Chondrocyte (in vitro differentiated cells): Measurements from ENCODE around the gene DBH. TPM values are rescaled to one million over a fixed set of nuclear protein-coding genes. Genes with fewer than 3 reads are reported as not detected.

Experiments used
- DNase-seq: peaks from one replicate; pipeline ENCODE4 v3.0.0; 2021; ENCODE audit warnings: mixed read lengths, low spot score
- H3K27ac Mint-ChIP-seq: one replicate; pipeline ENCODE4 v1.8.0; 2021; ENCODE audit warnings: mild to moderate bottlenecking, moderate library complexity, mixed read lengths; ENCODE audit not compliant: unreplicated experiment
- H3K27me3 Mint-ChIP-seq: 2 replicates; pipeline ENCODE4 v1.8.0; 2021; ENCODE audit warnings: low read depth, mixed read lengths
- H3K36me3 Mint-ChIP-seq: 2 replicates; pipeline ENCODE4 v1.8.0; 2021; ENCODE audit warnings: low read depth, mixed read lengths
- H3K4me1 Mint-ChIP-seq: 2 replicates; pipeline ENCODE4 v1.8.0; 2021; ENCODE audit warnings: low read depth, mild to moderate bottlenecking, mixed read lengths
- H3K4me3 Mint-ChIP-seq: one replicate; pipeline ENCODE4 v1.8.0; 2021; ENCODE audit warnings: mild to moderate bottlenecking, moderate library complexity, mixed read lengths; ENCODE audit not compliant: unreplicated experiment
- H3K9me3 Mint-ChIP-seq: 2 replicates; pipeline ENCODE4 v1.8.0; 2021; ENCODE audit warnings: low read depth, mixed read lengths
- total RNA-seq: library from RNA; stranded (reverse); gene quantifications from 3 replicates; pipeline ENCODE4 v1.2.1, GENCODE V29; 2021
- TF ChIP-seq, protein P1 (sequence below): fragments of 200-600 bp; sonication (generic); IDR thresholded peaks from 2 replicates; pipeline ENCODE4 v1.5.0; 2021; ENCODE audit warnings: antibody characterized with exemption, mild to moderate bottlenecking, moderate library complexity

Gene DBH
- total RNA-seq, 1 donor from 2014 or later: not detected

DNA sequence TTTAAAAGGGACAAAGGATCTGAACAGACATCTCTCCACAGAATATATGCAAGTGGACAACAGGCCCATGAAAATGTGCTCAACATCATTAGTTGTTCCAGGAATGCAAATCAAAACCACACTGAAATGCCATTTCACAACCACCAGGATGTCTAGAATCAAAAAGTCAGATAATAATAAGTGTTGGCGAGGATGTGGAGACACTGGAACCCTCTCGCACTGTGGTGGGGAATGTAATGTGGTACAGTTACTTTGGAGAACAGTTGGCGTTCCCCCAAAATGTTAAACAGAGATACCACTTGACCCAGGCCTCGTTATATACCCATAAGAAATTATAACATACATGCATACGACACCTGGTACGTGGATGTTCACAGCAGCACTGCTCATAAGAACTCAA, 63.4 kb downstream of the DBH start:
- Mint-ChIP-seq H3K9me3 (peaks cover 5% of the 10 kb centered on the region), H3K36me3 (peaks cover 3% of the 10 kb centered on the region), H3K27ac (no peak overlapping the region)

DNA sequence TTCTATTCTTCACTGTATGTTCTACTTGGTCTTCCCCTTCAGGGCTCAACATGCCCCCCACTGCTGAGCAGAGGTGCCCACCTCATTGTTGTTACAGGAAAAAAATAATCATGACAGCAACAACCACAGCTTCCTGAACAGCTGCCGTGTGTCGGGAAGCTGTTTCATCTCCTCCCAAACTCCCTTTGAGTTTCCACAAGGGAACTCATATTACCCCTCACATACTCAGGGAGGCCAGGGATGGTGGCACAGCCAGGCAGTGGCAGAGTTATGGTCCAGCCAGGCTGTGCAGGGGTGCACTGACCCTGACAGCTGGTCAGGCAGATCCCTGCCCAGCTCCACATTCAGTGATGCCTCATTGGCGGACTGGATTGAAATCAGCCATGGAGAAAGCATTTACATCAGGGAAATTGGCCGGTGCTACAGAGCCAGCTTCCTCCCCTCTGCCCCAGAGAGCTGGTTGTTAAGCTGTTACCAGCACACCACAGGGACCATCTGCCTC, 64.7 kb downstream of the DBH start:
- no peaks in the 10 kb centered on the region for H3K4me1 Mint-ChIP-seq
- peaks cover 1% of the 10 kb centered on the region for H3K36me3 Mint-ChIP-seq
- no peak overlapping the region for H3K27ac Mint-ChIP-seq
- TF ChIP-seq, protein P1, sequence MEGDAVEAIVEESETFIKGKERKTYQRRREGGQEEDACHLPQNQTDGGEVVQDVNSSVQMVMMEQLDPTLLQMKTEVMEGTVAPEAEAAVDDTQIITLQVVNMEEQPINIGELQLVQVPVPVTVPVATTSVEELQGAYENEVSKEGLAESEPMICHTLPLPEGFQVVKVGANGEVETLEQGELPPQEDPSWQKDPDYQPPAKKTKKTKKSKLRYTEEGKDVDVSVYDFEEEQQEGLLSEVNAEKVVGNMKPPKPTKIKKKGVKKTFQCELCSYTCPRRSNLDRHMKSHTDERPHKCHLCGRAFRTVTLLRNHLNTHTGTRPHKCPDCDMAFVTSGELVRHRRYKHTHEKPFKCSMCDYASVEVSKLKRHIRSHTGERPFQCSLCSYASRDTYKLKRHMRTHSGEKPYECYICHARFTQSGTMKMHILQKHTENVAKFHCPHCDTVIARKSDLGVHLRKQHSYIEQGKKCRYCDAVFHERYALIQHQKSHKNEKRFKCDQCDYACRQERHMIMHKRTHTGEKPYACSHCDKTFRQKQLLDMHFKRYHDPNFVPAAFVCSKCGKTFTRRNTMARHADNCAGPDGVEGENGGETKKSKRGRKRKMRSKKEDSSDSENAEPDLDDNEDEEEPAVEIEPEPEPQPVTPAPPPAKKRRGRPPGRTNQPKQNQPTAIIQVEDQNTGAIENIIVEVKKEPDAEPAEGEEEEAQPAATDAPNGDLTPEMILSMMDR: no peak
- DNase-seq: peak; percentile 27
- H3K9me3 Mint-ChIP-seq: peaks cover 5% of the 10 kb centered on the region
- H3K27me3 Mint-ChIP-seq: peaks cover 24% of the 10 kb centered on the region
- no peak overlapping the region for H3K4me3 Mint-ChIP-seq

More for the DNA sequence above, 63.4 kb downstream of the DBH start:
- no peak for DNase-seq
- TF ChIP-seq, protein P1: no peak
- no peak overlapping the region for H3K4me3 Mint-ChIP-seq
- peaks cover 34% of the 10 kb centered on the region for H3K27me3 Mint-ChIP-seq
- H3K4me1 Mint-ChIP-seq: no peaks in the 10 kb centered on the region

DNA sequence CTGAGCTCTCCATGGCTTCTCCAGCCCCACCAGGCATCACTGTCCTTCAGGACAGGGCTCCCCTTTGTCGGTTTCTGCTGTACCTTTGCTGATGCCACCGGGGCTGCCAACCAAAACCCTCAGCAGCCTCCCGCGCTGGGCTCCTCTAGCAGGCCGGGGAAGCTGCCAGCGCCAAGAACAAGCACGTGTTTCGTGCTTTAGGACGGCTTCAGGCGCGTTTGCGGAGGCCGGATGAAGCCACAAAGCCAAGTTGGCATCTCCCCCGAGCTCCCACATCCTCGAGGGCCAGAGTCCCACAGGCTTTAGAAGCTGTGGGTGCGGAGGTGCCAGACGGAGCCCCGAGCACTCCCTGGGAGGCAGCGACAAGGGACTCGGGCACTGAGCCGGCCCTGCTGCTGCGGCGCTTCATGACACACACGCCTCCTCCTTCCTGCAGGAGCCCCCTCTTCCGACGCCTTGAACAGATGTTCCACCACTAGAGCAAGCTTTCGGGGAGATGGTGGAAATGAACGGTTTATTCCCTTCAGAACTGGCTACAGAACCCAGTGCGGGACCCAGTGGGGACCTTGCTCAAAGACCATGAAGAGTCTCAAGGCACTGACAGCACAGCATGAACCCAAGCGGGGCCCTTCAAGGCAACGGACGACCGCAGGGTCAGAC, 65.3 kb downstream of the DBH start:
- H3K36me3 Mint-ChIP-seq: peaks cover 1% of the 10 kb centered on the region
- no peaks in the 10 kb centered on the region for H3K4me1 Mint-ChIP-seq
- DNase-seq: peak; percentile 63
- TF ChIP-seq, protein P1: no peak
- H3K9me3 Mint-ChIP-seq: peaks cover 5% of the 10 kb centered on the region
- no peak overlapping the region for H3K27ac Mint-ChIP-seq
- no peak overlapping the region for H3K4me3 Mint-ChIP-seq
- H3K27me3 Mint-ChIP-seq: peaks cover 21% of the 10 kb centered on the region

DNA sequence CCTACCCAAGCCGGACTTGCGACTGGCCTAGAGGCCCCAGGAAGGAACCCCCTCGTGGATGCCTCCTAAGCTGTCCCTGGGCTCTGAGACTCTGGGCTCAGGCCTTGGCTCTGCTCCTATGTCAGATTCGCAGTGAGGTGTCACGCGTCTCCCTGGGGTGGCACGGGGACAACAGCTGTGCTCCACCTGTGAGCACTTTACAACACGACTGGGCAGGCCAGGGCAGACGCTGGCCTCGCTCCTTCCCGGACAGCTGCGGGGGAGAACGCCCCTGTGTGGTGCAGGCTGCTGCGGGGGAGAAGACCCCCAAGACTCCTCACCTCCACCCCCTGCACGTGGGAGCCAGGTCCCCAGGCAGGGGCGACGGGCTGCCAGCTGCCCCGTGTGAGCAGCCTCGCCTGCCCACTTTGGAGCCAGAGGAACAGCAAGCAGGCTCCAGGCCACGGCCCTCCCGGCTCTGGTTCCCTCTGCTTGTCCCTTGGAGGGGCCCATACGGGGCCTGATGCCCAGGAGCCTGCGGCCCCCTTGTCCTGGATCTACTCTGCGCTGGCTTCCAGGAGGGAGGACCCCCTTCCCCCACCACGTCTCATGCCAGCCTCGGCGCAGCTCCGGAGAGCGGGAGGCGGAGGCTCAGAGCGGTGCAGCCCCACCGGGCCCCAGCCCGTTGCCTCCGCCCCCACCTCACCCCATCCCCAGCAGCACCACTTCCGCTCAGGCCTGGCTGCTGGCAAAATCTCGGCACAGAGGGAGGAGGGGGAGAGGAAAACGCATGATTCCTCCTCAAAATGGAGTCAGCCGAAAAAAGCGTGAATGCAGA, 66.0 kb downstream of the DBH start:
- Mint-ChIP-seq H3K4me1 (peaks cover 5% of the 10 kb centered on the region), H3K4me3 (no peak overlapping the region), H3K9me3 (peaks cover 5% of the 10 kb centered on the region), H3K36me3 (peaks cover 1% of the 10 kb centered on the region), H3K27ac (no peak overlapping the region), H3K27me3 (peaks cover 14% of the 10 kb centered on the region)
- peak; percentile 85 for DNase-seq
- TF ChIP-seq, protein P1: no peak

DNA sequence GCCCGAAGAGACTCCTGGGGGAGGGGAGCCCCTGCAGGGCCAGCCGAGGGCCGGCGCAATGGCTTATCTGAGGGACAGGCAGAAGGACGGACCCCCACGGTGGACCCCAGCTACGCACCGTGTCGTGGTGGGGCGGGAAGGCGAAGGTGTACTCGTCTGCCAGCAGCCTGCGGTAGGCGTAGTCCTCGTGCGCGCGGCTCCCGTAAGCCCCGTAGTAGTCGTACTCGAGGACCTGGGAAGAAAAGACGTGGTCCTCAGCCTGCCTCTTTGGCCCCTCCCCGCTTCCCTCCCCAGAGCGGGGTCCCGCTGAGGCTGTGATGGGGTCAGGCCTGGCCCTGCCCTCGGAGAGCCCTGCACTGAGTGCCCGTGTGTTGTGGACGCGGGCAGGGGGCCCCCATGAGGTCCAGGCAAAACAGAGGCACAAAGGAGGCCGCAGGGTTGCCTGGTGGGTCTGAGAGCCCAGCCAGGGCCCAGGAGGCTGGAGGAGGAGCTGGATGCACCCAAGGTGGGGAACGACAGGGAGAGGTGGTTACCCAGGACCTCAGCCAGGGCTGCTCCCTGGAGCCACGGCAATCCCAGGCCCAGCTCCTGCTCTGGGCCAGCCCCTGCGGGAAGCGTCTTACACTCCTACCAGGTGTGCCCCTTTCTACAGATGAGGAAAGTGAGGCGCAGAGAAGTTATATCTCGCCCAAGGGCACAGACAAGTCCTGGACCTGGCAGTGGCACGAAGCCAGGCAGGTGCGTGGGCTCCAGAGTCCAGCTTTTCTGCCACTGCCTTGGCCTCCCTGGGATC, 66.8 kb downstream of the DBH start:
- Mint-ChIP-seq H3K9me3 (peaks cover 5% of the 10 kb centered on the region), H3K36me3 (peaks cover 1% of the 10 kb centered on the region), H3K4me1 (peaks cover 8% of the 10 kb centered on the region), H3K27me3 (peaks cover 11% of the 10 kb centered on the region), H3K4me3 (no peak overlapping the region), H3K27ac (no peak overlapping the region)
- DNase-seq: peak; percentile 93
- TF ChIP-seq, protein P1: no peak
